GM12865 (cell line): ENCODE data around the gene PPP1R12B.
"Not testable (repeated sequence)": the region's sequence is repeated elsewhere in the genome, so short reads cannot be mapped to it uniquely, and the experiment has no call there.

ENCODE experiments used
- DNase-seq: peaks from one replicate; pipeline ENCODE4 v3.0.0; 2010; ENCODE audit warnings: low read depth
- H3K4me3 ChIP-seq: 2 replicates; pipeline ENCODE4 v1.5.1; 2011; ENCODE audit warnings: mild to moderate bottlenecking, low read depth, low read length, control low read depth
- CTCF ChIP-seq: IDR thresholded peaks from 2 replicates; pipeline ENCODE4 v1.5.1; 2011; ENCODE audit warnings: low read length, control low read depth, low read depth, inconsistent platforms; ENCODE audit not compliant: insufficient read depth; ENCODE audit errors: missing control alignments

Gene PPP1R12B

GRCh38 chr1:202471246-202471645 is 122.7 kb downstream of the PPP1R12B start:
- H3K4me3 ChIP-seq, result no peak overlapping the region
- no peak for TF ChIP-seq CTCF
- DNase-seq, result no peak

- H3K4me3 ChIP-seq, DNase-seq: not testable (repeated sequence)
Measured at GRCh38 chr1:202472347-202473124, 124.0 kb downstream of the PPP1R12B start.

GRCh38 chr1:202473266-202474045 is 125.0 kb downstream of the PPP1R12B start:
- H3K4me3 ChIP-seq, DNase-seq: not testable (repeated sequence)

- not testable (repeated sequence) for H3K4me3 ChIP-seq, DNase-seq
Measured at GRCh38 chr1:202479661-202480060, 131.2 kb downstream of the PPP1R12B start.

GRCh38 chr1:202480640-202481039 is 132.1 kb downstream of the PPP1R12B start:
- not testable (repeated sequence) for H3K4me3 ChIP-seq, DNase-seq

GRCh38 chr1:202483362-202483761 is 134.9 kb downstream of the PPP1R12B start:
- H3K4me3 ChIP-seq, DNase-seq: not testable (repeated sequence)

- not testable (repeated sequence) for H3K4me3 ChIP-seq
- DNase-seq, result peak; percentile 40
Measured at GRCh38 chr1:202484032-202484431, 135.5 kb downstream of the PPP1R12B start.

GRCh38 chr1:202484820-202485219 is 136.3 kb downstream of the PPP1R12B start:
- not testable (repeated sequence) for H3K4me3 ChIP-seq, DNase-seq

- not testable (repeated sequence) for H3K4me3 ChIP-seq
- peak; percentile 77 for DNase-seq
Measured at GRCh38 chr1:202488178-202488649, 139.7 kb downstream of the PPP1R12B start.

- not testable (repeated sequence) for DNase-seq, H3K4me3 ChIP-seq
Measured at GRCh38 chr1:202489101-202489500, 140.6 kb downstream of the PPP1R12B start.

GRCh38 chr1:202493112-202493511 is 144.6 kb downstream of the PPP1R12B start:
- H3K4me3 ChIP-seq, DNase-seq: not testable (repeated sequence)

GRCh38 chr1:202498542-202498941 is 150.0 kb downstream of the PPP1R12B start:
- no peak for TF ChIP-seq CTCF
- H3K4me3 ChIP-seq, result no peak overlapping the region
- no peak for DNase-seq

GRCh38 chr1:202499997-202500396 is 151.5 kb downstream of the PPP1R12B start:
- not testable (repeated sequence) for H3K4me3 ChIP-seq, DNase-seq
